NT2/D1 (cell line): Measurements from ENCODE around the gene BCAS4.

Experiments
- DNase-seq: peaks from one replicate; pipeline ENCODE4 v3.0.0-alpha.2; 2011; ENCODE audit warnings: low read depth, low spot score
- H3K27me3 ChIP-seq: 2 replicates; pipeline ENCODE4 v1.6.0; 2011; ENCODE audit warnings: mild to moderate bottlenecking; ENCODE audit not compliant: insufficient read length, insufficient read depth
- H3K36me3 ChIP-seq: 2 replicates; pipeline ENCODE4 v1.6.1; 2011; ENCODE audit warnings: mild to moderate bottlenecking, low read length, mixed read lengths; ENCODE audit not compliant: insufficient read depth, insufficient read length
- H3K4me1 ChIP-seq: 2 replicates; pipeline ENCODE4 v1.5.1; 2011; ENCODE audit not compliant: insufficient read depth, insufficient read length
- H3K4me3 ChIP-seq: 2 replicates; pipeline ENCODE4 v1.5.1; 2011; ENCODE audit warnings: low read depth; ENCODE audit not compliant: insufficient read length
- H3K9ac ChIP-seq: 2 replicates; pipeline ENCODE4 v1.6.0; 2011; ENCODE audit warnings: low read depth; ENCODE audit not compliant: insufficient read length
- H3K9me3 ChIP-seq: 2 replicates; pipeline ENCODE4 v1.5.1; 2011; ENCODE audit warnings: mild to moderate bottlenecking, low read length; ENCODE audit not compliant: insufficient read depth
- SUZ12 ChIP-seq: IDR thresholded peaks from 2 replicates; pipeline ENCODE4 v1.6.1; 2011; ENCODE audit not compliant: insufficient read length, insufficient read depth; ENCODE audit errors: extremely low read depth
- YY1 ChIP-seq: IDR thresholded peaks from 2 replicates; pipeline ENCODE4 v1.6.1; 2011; ENCODE audit not compliant: insufficient read length, insufficient read depth
- ZNF274 ChIP-seq: IDR thresholded peaks from 2 replicates; pipeline ENCODE4 v1.6.1; 2011; ENCODE audit warnings: mild to moderate bottlenecking, low read depth, low read length

The BCAS4 gene

DNA sequence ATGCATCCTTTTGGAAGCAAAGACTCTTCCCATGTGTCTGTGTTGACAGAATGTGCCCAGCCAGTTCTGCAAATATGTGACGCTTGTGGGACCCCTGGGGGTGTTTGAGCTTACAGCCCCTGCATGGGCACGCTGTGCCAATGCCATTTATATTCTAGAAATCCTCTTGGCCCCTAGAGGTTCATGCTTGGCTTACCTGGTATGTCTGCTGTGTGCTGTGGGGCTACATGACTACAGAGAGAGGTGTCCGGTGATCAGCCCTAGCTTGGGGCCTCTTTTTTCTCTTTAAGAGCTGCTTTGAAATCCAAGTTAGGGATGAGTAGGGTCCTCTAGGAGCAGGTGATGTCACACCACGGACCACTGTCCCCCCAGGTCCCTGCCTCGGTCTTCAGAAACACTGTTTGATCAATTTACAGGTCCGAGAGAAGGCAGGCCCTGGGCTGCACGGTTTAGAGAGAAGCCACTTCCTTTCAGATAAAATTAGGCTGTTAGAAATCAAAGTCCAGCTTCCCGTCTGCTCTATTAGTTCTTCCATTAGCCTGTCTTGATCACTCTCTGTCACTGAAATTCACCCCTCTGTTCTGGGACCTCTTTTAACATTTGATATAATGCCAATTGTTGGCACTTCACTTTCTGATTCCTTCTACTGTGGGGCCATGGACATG is 26.5 kb downstream of the BCAS4 start:
- H3K4me3 ChIP-seq, result no peak overlapping the region
- H3K9ac ChIP-seq, result no peak overlapping the region
- no peak for DNase-seq
- peaks cover 13% of the 10 kb centered on the region for H3K36me3 ChIP-seq
- no peak for TF ChIP-seq ZNF274
- no peak for TF ChIP-seq SUZ12
- no peak for TF ChIP-seq YY1
- H3K27me3 ChIP-seq, result no peaks in the 10 kb centered on the region
- no peaks in the 10 kb centered on the region for H3K4me1 ChIP-seq
- H3K9me3 ChIP-seq, result no peaks in the 10 kb centered on the region

DNA sequence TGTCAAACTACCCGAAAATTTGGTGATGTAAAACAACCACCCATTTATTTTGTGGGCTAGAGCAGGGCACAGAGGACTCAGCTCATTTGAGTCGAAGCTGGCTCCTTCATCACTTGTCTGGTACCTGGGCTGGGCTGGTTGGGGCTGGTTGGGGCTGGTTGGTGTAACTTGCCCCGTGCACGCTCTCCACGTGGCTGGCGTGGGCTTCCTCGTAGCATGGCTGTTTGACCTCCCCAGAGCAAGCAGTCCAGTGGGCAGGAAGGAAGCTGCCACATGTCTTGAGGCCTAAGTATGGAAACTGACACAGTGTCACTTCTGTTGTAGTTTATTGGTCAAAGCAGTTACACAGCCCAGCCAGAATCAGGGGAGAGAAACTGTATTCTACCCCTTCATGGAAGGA is 27.1 kb downstream of the BCAS4 start:
- H3K4me3 ChIP-seq, result no peak overlapping the region
- H3K36me3 ChIP-seq, result peaks cover 13% of the 10 kb centered on the region
- H3K27me3 ChIP-seq, result no peaks in the 10 kb centered on the region
- H3K9ac ChIP-seq, result no peak overlapping the region
- TF ChIP-seq SUZ12 (no peak), YY1 (no peak), ZNF274 (no peak)
- H3K4me1 ChIP-seq, result no peaks in the 10 kb centered on the region
- DNase-seq, result no peak
- no peaks in the 10 kb centered on the region for H3K9me3 ChIP-seq

DNA sequence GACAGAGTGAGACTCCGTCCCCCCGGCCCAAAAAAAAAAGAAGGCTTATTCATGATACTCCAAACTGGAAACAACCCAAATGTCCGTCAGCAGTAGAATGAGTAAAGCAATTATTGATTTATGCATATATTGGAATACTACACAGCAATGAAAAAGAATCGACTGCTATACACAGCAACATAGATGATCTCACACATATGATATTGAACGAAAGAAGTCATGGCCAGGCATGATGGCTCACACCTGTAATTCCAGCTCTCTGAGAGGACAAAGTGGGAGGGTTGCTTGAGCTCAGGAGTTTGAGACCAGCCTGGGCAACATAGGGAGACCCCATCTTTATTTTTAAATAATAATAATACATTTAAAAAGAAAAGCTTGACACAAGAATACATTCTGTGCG is 28.5 kb downstream of the BCAS4 start:
- H3K27me3 ChIP-seq, result no peaks in the 10 kb centered on the region
- H3K9ac ChIP-seq, result no peak overlapping the region
- no peak for DNase-seq
- H3K4me1 ChIP-seq, result no peaks in the 10 kb centered on the region
- TF ChIP-seq YY1, result no peak
- TF ChIP-seq SUZ12, result no peak
- TF ChIP-seq ZNF274, result no peak
- H3K9me3 ChIP-seq, result no peaks in the 10 kb centered on the region
- no peak overlapping the region for H3K4me3 ChIP-seq
- H3K36me3 ChIP-seq, result peaks cover 13% of the 10 kb centered on the region

DNA sequence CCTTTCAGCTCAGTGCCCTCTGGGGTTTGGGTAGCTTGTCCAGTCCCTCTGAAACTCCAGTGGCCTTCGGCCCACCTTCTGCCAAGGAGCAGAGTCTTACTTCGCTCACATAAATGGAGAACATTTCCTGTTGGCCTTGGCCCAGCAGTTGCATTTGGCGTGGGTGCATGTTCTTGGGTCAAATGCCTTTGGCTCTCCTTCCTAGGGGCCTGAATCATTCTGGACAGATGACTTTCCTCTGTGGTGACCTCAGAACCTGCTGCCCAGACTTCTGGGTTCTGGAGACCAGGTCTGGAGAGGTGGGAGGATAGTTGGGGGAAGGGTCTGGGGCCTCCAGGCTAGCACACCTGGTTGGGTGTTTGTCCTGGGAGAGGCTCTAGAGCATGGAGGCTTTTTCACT is 29.3 kb downstream of the BCAS4 start:
- Histone ChIP-seq H3K27me3 (no peaks in the 10 kb centered on the region), H3K4me3 (no peak overlapping the region), H3K4me1 (peaks cover 3% of the 10 kb centered on the region), H3K36me3 (peaks cover 11% of the 10 kb centered on the region), H3K9me3 (no peaks in the 10 kb centered on the region), H3K9ac (no peak overlapping the region)
- no peak for DNase-seq
- TF ChIP-seq SUZ12 (no peak), ZNF274 (no peak), YY1 (no peak)

DNA sequence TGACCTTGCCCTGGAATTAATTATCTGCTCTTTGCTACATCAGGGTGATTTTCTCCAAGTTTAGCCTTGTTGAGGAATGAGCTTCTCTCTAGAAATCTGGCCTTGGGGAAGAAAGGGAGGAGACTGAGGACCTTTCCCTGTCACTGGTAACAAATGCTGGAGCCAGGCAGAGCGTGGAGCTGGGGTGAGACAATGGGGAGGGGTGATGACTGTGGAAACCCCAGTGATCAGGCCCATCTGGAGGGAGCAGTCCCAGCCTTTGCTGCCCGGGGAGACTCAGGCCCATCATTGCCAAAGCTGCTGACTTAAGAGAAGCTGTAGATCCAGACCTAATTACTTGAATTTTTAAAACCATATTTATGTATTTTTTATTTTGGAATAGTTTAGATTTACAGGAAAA is 31.3 kb downstream of the BCAS4 start:
- TF ChIP-seq ZNF274 (no peak), SUZ12 (no peak), YY1 (no peak)

DNA sequence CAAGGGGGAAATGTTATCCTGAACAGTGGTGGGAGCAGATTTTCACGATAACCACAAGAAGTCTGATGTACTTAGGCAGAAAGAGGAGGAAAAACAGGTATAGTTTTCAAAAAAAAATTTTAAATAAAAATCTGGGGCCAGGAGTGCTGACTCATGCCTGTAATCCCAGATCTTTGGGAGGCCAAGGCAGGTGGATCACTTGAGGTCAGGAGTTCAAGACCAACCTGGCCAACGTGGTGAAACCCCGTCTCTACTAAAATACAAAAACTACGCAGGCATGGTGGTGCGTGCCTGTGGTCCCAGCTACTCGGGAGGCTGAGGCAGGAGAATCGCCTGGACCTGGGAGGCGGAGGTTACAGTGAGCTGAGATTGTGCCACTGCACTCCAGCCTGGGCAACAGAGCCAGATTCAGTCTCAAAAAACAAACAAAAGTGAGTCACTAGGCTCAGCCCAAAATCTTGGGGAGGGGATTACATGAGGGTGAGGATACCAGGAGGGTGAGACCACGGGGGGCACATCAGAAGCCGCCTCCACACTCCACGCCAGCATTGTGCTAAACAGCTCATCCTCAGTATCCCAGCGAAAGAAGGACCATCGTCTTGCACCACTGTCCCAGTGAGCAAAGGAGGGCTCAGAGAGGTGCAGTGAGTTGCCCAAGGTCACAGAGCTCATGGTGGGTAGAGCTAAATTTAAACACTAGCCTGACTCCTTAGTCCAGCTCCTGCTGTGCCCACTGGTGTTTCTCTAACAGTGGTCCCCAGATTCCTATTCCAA is 33.7 kb downstream of the BCAS4 start:
- TF ChIP-seq SUZ12, result no peak
- TF ChIP-seq YY1, result no peak
- TF ChIP-seq ZNF274, result no peak
- Histone ChIP-seq H3K9ac (no peak overlapping the region), H3K27me3 (no peaks in the 10 kb centered on the region)

More for the DNA sequence above, 31.3 kb downstream of the BCAS4 start:
- Histone ChIP-seq H3K4me1 (peaks cover 3% of the 10 kb centered on the region), H3K9ac (no peak overlapping the region), H3K9me3 (no peaks in the 10 kb centered on the region), H3K36me3 (peaks cover 11% of the 10 kb centered on the region), H3K27me3 (no peaks in the 10 kb centered on the region), H3K4me3 (no peak overlapping the region)
- no peak for DNase-seq

DNA sequence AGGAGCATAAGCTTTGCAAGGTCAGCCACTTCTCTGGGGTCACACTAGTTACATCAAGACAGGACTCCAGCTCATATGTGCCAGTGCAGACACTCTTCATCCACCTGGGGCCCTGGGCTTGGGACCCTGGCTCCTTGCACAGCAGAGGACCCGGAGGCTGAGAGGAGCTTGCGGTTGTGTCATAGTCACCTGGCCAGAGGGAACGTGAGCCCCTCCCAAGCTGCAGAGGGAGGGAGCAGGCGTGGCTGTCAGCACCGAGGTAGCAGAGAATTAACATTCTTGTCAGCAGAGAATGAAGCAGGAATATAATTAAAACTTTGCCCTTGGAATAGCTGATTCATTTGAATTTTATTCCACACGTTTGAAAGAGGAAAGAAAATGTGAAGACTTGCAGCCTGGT is 36.8 kb downstream of the BCAS4 start:
- peaks cover 15% of the 10 kb centered on the region for H3K4me1 ChIP-seq
- H3K4me3 ChIP-seq, result no peak overlapping the region
- H3K9me3 ChIP-seq, result no peaks in the 10 kb centered on the region
- H3K9ac ChIP-seq, result peak overlapping the region; percentile 18
- no peaks in the 10 kb centered on the region for H3K27me3 ChIP-seq
- peaks cover 28% of the 10 kb centered on the region for H3K36me3 ChIP-seq
- no peak for DNase-seq
- no peak for TF ChIP-seq ZNF274
- TF ChIP-seq YY1, result no peak
- TF ChIP-seq SUZ12, result no peak

More for the DNA sequence above, 33.7 kb downstream of the BCAS4 start:
- DNase-seq, result no peak
- H3K4me3 ChIP-seq, result no peak overlapping the region
- H3K36me3 ChIP-seq, result peaks cover 28% of the 10 kb centered on the region
- peaks cover 12% of the 10 kb centered on the region for H3K4me1 ChIP-seq
- H3K9me3 ChIP-seq, result no peaks in the 10 kb centered on the region
